ENCODE measurements around the gene SLC27A3. TPM values are rescaled to one million over a fixed set of nuclear protein-coding genes. Genes with fewer than 3 reads are reported as not detected.

The SLC27A3 gene
- total and polyA plus RNA-seq, 2 donors (not counting 3 experiments of a cell fraction or from before 2014, with no cell fraction given): 26.6 to 34.3 TPM

DNA sequence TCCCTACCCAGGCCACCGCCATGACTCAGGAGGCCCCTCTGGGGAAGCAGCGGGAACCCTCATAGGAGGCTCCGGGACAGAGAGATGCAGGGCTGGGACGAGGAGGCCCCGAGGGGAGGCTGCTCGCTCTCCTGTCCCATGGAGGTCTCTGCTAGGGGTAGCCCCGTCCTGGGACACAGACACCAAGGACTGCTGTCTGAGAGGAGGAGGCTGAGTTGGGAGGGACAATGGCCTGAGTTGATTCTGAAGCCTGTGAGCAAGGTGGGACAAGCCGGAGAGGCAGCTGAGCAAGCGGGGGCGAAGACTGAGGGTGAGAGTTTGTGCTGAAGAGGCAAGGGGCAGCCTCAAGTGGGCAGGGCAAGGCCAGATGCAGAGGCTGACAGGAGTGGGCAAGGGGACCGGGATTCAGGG, 17.4 kb downstream of the SLC27A3 start:
- H3K9ac ChIP-seq (replicated peaks; ENCODE audit: extremely low read depth, insufficient read depth, low read length): no peak overlapping the region
- POLR2A ChIA-PET: no interaction called here
- FAIRE-seq: no peak
- no peak overlapping the region for H3K4me2 ChIP-seq (ENCODE audit: insufficient read depth, low read length)
- no TSS peak for BruUV-seq (replicated peaks)
- H3K79me2 ChIP-seq (ENCODE audit: control insufficient read depth, insufficient read depth, low read length): no peaks in the 10 kb centered on the region
- no peak overlapping the region for H3K4me3 ChIP-seq (replicated peaks in 1 of 3; ENCODE audit: insufficient read depth in 1 of 3, low read depth in 1 of 3, low read length in 3 of 3)
- no peaks in the 10 kb centered on the region for H3K9me3 ChIP-seq (replicated peaks; ENCODE audit: control insufficient read depth, insufficient read depth, low read length)
- H3K4me1 ChIP-seq (ENCODE audit: control insufficient read depth, extremely low read depth, insufficient read depth, low read length): peaks cover 14% of the 10 kb centered on the region
- H4K20me1 ChIP-seq (replicated peaks; ENCODE audit: control insufficient read depth, extremely low read depth, insufficient read depth, low read length): no peaks in the 10 kb centered on the region
- no peak overlapping the region for H3K27ac ChIP-seq (ENCODE audit: insufficient read depth, low read depth, low read length)
- intact Hi-C loops (cut with micrococcal nuclease) (no loop called here), dilution Hi-C loops (cut with MboI; ENCODE audit: extremely low pct_ligation_motif_present, low sequenced_read_pairs) (no loop called here)
- no peak overlapping the region for H2AFZ ChIP-seq (ENCODE audit: low read depth, low read length)
- CTCF ChIA-PET: interaction anchor here (0.9 kb wide), 1 partner anchor 154 kb away, joined by 3 read pairs; the partner anchor contains the start of gene DENND4B
- DNase-seq (ENCODE audit: low read depth, low spot score): no peak
- H3K9me1 ChIP-seq (replicated peaks; ENCODE audit: control insufficient read depth, extremely low read depth, insufficient read depth, low read length): no peaks in the 10 kb centered on the region
- no peaks in the 10 kb centered on the region for H3K27me3 ChIP-seq (ENCODE audit: control insufficient read depth in 2 of 2, insufficient read depth in 2 of 2, low read length in 2 of 2)
- no peaks in the 10 kb centered on the region for H3K36me3 ChIP-seq (ENCODE audit: control insufficient read depth in 2 of 2, extremely low read depth in 1 of 2, insufficient read depth in 2 of 2, low read length in 2 of 2)
- TF ChIP-seq, protein P1, sequence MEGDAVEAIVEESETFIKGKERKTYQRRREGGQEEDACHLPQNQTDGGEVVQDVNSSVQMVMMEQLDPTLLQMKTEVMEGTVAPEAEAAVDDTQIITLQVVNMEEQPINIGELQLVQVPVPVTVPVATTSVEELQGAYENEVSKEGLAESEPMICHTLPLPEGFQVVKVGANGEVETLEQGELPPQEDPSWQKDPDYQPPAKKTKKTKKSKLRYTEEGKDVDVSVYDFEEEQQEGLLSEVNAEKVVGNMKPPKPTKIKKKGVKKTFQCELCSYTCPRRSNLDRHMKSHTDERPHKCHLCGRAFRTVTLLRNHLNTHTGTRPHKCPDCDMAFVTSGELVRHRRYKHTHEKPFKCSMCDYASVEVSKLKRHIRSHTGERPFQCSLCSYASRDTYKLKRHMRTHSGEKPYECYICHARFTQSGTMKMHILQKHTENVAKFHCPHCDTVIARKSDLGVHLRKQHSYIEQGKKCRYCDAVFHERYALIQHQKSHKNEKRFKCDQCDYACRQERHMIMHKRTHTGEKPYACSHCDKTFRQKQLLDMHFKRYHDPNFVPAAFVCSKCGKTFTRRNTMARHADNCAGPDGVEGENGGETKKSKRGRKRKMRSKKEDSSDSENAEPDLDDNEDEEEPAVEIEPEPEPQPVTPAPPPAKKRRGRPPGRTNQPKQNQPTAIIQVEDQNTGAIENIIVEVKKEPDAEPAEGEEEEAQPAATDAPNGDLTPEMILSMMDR (IDR thresholded peaks at IDR 0.05; ENCODE audit: extremely low read depth in 1 of 2, insufficient read depth in 1 of 2, low read depth in 1 of 2, low read length in 2 of 2): no peak
- TF ChIP-seq JUN (IDR thresholded peaks at IDR 0.05; ENCODE audit: borderline replicate concordance, insufficient read depth, insufficient read length, low read depth) (no peak), POLR2A (IDR thresholded peaks at IDR 0.05; ENCODE audit: low read depth, low read length) (no peak), EZH2 (IDR thresholded peaks at IDR 0.05; ENCODE audit: borderline replicate concordance, low read depth, low read length, severe bottlenecking) (no peak), MYC (IDR thresholded peaks at IDR 0.05; ENCODE audit: low read depth, low read length) (no peak), POLR2AphosphoS5 (IDR thresholded peaks at IDR 0.05; ENCODE audit: insufficient read depth, low read depth, low read length) (no peak), FOS (IDR thresholded peaks at IDR 0.05; ENCODE audit: borderline replicate concordance, insufficient read depth, low read length) (no peak), GATA2 (IDR thresholded peaks at IDR 0.05; ENCODE audit: insufficient read depth, insufficient read length, low read depth, low read length) (no peak)
- TF ChIP-seq, protein P2, sequence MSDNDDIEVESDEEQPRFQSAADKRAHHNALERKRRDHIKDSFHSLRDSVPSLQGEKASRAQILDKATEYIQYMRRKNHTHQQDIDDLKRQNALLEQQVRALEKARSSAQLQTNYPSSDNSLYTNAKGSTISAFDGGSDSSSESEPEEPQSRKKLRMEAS (IDR thresholded peaks at IDR 0.05; ENCODE audit: insufficient read depth, insufficient read length): no peak
